Measurements from ENCODE around the gene RCOR1. TPM values are rescaled to one million over a fixed set of nuclear protein-coding genes. Genes with fewer than 3 reads are reported as not detected.

RCOR1 gene
- total RNA-seq, 1 donor from 2014 or later, result 8.1 TPM

DNA sequence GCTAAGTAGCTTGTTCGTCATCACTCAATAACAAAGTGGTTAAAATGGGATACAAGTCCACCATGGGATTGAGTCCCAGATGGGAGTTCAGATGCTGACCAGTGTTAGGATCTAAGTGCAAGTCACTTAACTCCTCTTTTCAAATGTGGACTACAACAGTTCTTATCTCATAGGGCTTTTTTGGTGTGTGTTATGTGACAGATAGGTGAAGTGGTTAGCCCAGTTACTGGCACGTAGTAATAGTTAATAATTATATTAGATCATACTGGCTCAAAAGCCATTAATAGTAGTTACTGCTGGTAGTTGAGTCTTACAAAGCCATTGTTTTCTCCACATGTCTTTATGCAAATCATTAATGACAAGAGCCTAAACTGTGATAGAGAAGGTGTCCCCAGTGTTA lies 73.2 kb downstream of the RCOR1 start:
- TF ChIP-seq, protein P1, sequence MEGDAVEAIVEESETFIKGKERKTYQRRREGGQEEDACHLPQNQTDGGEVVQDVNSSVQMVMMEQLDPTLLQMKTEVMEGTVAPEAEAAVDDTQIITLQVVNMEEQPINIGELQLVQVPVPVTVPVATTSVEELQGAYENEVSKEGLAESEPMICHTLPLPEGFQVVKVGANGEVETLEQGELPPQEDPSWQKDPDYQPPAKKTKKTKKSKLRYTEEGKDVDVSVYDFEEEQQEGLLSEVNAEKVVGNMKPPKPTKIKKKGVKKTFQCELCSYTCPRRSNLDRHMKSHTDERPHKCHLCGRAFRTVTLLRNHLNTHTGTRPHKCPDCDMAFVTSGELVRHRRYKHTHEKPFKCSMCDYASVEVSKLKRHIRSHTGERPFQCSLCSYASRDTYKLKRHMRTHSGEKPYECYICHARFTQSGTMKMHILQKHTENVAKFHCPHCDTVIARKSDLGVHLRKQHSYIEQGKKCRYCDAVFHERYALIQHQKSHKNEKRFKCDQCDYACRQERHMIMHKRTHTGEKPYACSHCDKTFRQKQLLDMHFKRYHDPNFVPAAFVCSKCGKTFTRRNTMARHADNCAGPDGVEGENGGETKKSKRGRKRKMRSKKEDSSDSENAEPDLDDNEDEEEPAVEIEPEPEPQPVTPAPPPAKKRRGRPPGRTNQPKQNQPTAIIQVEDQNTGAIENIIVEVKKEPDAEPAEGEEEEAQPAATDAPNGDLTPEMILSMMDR (conservative IDR thresholded peaks at IDR 0.05; ENCODE audit: low read depth, low read length), result no peak
- H3K4me3 ChIP-seq (ENCODE audit: low read depth, low read length), result no peak overlapping the region
- no peak for DNase-seq (ENCODE audit: low read depth)

GRCh38 chr14:102666635-102667034 lies 74.2 kb downstream of the RCOR1 start:
- H3K4me3 ChIP-seq (ENCODE audit: low read depth, low read length), result no peak overlapping the region
- TF ChIP-seq, protein P1 (conservative IDR thresholded peaks at IDR 0.05; ENCODE audit: low read depth, low read length), result no peak
- DNase-seq (ENCODE audit: low read depth), result no peak

- no peak overlapping the region for H3K4me3 ChIP-seq (ENCODE audit: low read depth, low read length)
- no peak for DNase-seq (ENCODE audit: low read depth)
- TF ChIP-seq, protein P1 (conservative IDR thresholded peaks at IDR 0.05; ENCODE audit: low read depth, low read length), result no peak
These were observed 75.3 kb downstream of the RCOR1 start for GRCh38 chr14:102667703-102668102.

DNA sequence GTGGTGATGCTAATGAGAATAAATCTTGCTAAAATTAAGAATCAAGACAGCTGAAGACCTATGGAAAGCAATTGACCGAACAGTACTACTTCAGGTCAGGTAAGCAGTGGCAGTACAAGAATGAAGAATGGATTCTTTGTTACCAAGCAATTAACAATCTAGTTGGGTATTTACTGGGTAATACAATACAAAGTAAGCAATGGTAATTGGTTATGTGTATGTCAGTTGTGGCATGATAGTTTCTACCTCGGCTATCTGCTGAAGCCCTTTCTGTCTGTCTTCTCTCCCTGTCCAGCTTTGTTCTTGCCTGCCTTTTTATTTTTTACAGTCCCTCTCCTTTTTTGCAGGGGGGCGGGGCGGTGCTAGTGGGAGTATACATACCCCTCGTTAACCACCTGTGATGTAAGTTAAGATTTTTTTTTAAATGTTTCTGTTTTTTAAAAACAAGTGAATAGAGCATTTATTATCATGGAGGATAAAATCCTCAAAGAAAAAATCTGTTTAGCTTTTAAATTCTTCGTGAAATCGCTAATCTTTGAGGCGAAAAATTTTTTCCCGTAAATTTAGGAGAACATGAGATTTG lies 75.9 kb downstream of the RCOR1 start:
- TF ChIP-seq, protein P1 (conservative IDR thresholded peaks at IDR 0.05; ENCODE audit: low read depth, low read length), result no peak
- no peak overlapping the region for H3K4me3 ChIP-seq (ENCODE audit: low read depth, low read length)
- no peak for DNase-seq (ENCODE audit: low read depth)

DNA sequence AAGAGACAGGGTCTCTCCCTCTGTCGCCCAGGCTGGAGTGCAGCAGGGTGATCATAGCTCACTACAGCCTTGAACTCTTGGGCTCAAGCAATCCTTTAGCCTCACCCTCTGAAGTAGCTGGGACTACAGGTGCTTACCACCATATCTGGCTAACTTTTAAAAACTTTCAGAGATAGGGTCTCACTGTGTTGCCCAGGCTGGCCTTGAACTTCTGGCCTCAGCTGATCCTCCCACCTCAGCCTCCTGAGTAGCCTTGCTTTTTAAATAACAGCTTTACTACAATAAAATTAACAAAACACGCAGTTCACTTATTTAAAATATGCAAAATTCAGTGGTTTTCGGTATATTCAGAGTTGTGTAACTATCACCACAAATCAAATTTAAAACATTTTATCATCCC lies 79.0 kb downstream of the RCOR1 start:
- TF ChIP-seq, protein P1 (conservative IDR thresholded peaks at IDR 0.05; ENCODE audit: low read depth, low read length), result no peak
- no peak overlapping the region for H3K4me3 ChIP-seq (ENCODE audit: low read depth, low read length)
- no peak for DNase-seq (ENCODE audit: low read depth)

DNA sequence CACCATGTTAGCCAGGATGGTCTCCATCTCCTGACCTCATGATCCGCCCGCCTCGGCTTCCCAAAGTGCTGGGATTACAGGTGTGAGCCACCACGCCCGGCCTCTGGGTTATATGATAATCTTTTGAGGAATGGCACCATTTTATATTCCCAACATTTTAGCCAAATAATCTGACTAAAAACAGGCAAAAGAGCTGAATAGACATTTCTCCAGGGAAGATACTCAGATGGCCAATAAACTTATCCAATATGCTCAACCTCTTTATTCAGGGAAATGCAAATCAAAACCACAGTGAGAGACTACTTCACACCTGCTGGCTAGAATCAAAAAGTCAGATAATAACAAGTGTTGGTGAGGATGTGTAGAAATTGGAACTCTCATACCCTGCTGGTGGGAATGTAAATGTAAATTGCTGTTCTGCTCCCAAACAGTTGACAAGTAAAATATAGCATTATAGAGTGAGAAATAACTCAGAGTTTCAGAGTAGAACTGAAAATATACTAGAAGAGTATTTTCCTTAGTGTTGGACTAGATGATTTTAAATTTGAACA lies 80.0 kb downstream of the RCOR1 start:
- no peak for DNase-seq (ENCODE audit: low read depth)
- TF ChIP-seq, protein P1 (conservative IDR thresholded peaks at IDR 0.05; ENCODE audit: low read depth, low read length), result peak; percentile 25
- H3K4me3 ChIP-seq (ENCODE audit: low read depth, low read length), result no peak overlapping the region

DNA sequence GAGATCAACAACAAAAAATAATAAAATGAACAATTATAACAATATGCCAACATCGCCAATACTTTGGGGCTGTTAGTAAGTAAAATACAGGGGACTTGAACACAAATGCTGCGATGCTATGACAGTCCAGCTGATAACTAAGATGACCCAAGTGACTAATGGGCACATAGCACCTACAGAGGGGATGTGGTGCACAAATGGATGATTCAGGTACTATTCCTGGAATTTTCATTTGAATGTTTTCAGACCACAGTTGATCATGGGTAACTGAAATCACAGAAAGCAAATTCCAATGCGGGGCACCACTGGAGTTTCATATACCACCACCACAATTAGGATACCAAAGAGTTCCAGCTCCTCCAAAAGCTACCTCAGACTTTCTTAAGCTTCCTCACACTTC lies 82.9 kb downstream of the RCOR1 start:
- no peak for DNase-seq (ENCODE audit: low read depth)
- TF ChIP-seq, protein P1 (conservative IDR thresholded peaks at IDR 0.05; ENCODE audit: low read depth, low read length), result no peak
- no peak overlapping the region for H3K4me3 ChIP-seq (ENCODE audit: low read depth, low read length)

All from epithelial cell of proximal tubule (primary cell).